ENCODE data around the gene TAF11L12. TPM values are rescaled to one million over a fixed set of nuclear protein-coding genes. Genes with fewer than 3 reads are reported as not detected.
"Not testable (repeated sequence)": the region's sequence is repeated elsewhere in the genome, so short reads cannot be mapped to it uniquely, and the experiment has no call there.

TAF11L12 gene
- total RNA-seq, 2 donors from 2014 or later = not detected

GRCh38 chr5:17604951-17605350, 5.2 kb upstream of the TAF11L12 start:
- H3K36me3 ChIP-seq (ENCODE audit: control insufficient read depth, insufficient read depth, low read length) = no peaks in the 10 kb centered on the region
- no peak overlapping the region for H3K4me3 ChIP-seq (ENCODE audit: low read length)
- H3K4me1 Mint-ChIP-seq = no peaks in the 10 kb centered on the region

GRCh38 chr5:17607461-17607860, 2.7 kb upstream of the TAF11L12 start:
- WGBS, 2 experiments (ENCODE audit: insufficient coverage in 1 of 2, insufficient read length in 1 of 2) = 95% methylated on average over 4 of the region's 4 CpGs; no CpG with 5 or more reads in 1 of the 2 experiments
- H3K27me3 ChIP-seq (ENCODE audit: control insufficient read depth, insufficient read depth, low read length, poor library complexity, severe bottlenecking); DNase-seq; H3K9ac ChIP-seq (ENCODE audit: extremely low read depth, low read length, poor library complexity, severe bottlenecking); H3K27ac ChIP-seq (ENCODE audit: low read depth, low read length); H3K9me3 Mint-ChIP-seq; H3K4me1 ChIP-seq (ENCODE audit: control insufficient read depth, insufficient read depth, low read length); H3K27ac Mint-ChIP-seq; H3K4me3 ChIP-seq (ENCODE audit: low read length); H3K36me3 ChIP-seq (ENCODE audit: control insufficient read depth, insufficient read depth, low read length); H3K27me3 Mint-ChIP-seq (ENCODE audit: insufficient read depth); H3K4me1 Mint-ChIP-seq; H3K4me3 Mint-ChIP-seq; H3K9me3 ChIP-seq (ENCODE audit: control insufficient read depth, low read length); H3K36me3 Mint-ChIP-seq (ENCODE audit: low read depth): not testable (repeated sequence)

More at GRCh38 chr5:17604951-17605350, 5.2 kb upstream of the TAF11L12 start:
- no peak for DNase-seq
- no peaks in the 10 kb centered on the region for H3K27me3 Mint-ChIP-seq (ENCODE audit: insufficient read depth)
- no peak overlapping the region for H3K4me3 Mint-ChIP-seq
- H3K27ac ChIP-seq (ENCODE audit: low read depth, low read length) = no peak overlapping the region
- no peaks in the 10 kb centered on the region for H3K9me3 ChIP-seq (ENCODE audit: control insufficient read depth, low read length)
- no peaks in the 10 kb centered on the region for H3K9me3 Mint-ChIP-seq
- H3K27me3 ChIP-seq (ENCODE audit: control insufficient read depth, insufficient read depth, low read length, poor library complexity, severe bottlenecking) = no peaks in the 10 kb centered on the region
- H3K4me1 ChIP-seq (ENCODE audit: control insufficient read depth, insufficient read depth, low read length) = no peaks in the 10 kb centered on the region
- no peak overlapping the region for H3K9ac ChIP-seq (ENCODE audit: extremely low read depth, low read length, poor library complexity, severe bottlenecking)
- no peaks in the 10 kb centered on the region for H3K36me3 Mint-ChIP-seq (ENCODE audit: low read depth)
- 95 to 100% methylated on average over 1 to 9 of the region's 14 CpGs for WGBS, 2 experiments (ENCODE audit: insufficient coverage in 1 of 2, insufficient read length in 1 of 2)
- no peak overlapping the region for H3K27ac Mint-ChIP-seq
- no peak for TF ChIP-seq CTCF (conservative IDR thresholded peaks at IDR 0.05)

- Histone ChIP-seq H3K9me3 (ENCODE audit: control insufficient read depth, low read length) (no peaks in the 10 kb centered on the region), H3K4me3 (ENCODE audit: low read length) (no peak overlapping the region), H3K4me1 (ENCODE audit: control insufficient read depth, insufficient read depth, low read length) (no peaks in the 10 kb centered on the region), H3K9ac (ENCODE audit: extremely low read depth, low read length, poor library complexity, severe bottlenecking) (no peak overlapping the region), H3K27ac (ENCODE audit: low read depth, low read length) (no peak overlapping the region), H3K27me3 (ENCODE audit: control insufficient read depth, insufficient read depth, low read length, poor library complexity, severe bottlenecking) (no peaks in the 10 kb centered on the region), H3K36me3 (ENCODE audit: control insufficient read depth, insufficient read depth, low read length) (no peaks in the 10 kb centered on the region)
- H3K4me1 Mint-ChIP-seq = no peaks in the 10 kb centered on the region
- peaks cover 5% of the 10 kb centered on the region for H3K27me3 Mint-ChIP-seq (ENCODE audit: insufficient read depth)
- H3K27ac Mint-ChIP-seq = no peak overlapping the region
- H3K4me3 Mint-ChIP-seq = no peak overlapping the region
- no peak for TF ChIP-seq CTCF (conservative IDR thresholded peaks at IDR 0.05)
- no peaks in the 10 kb centered on the region for H3K9me3 Mint-ChIP-seq
- no peaks in the 10 kb centered on the region for H3K36me3 Mint-ChIP-seq (ENCODE audit: low read depth)
- DNase-seq = no peak
- 90 to 95% methylated on average over 7 to 17 of the region's 17 CpGs for WGBS, 2 experiments (ENCODE audit: insufficient coverage in 1 of 2, insufficient read length in 1 of 2)
These were observed 4.8 kb downstream of the TAF11L12 start for GRCh38 chr5:17614872-17615605.

All from endodermal cell (in vitro differentiated cells).